Prostate gland (tissue), 2 donors: ENCODE results near the gene HRC. TPM values are rescaled to one million over a fixed set of nuclear protein-coding genes. Genes with fewer than 3 reads are reported as not detected.
"Not testable (repeated sequence)": the region's sequence is repeated elsewhere in the genome, so short reads cannot be mapped to it uniquely, and the experiment has no call there.

Source experiments
- DNase-seq: peaks from one replicate; pipeline ENCODE4 v3.0.0-alpha.2; 2019; ENCODE audit warnings: low spot score
- H3K27ac ChIP-seq, 2 donors: fragments of 200-600 bp; sonication (generic); 2 replicates each; pipeline ENCODE4 v1.5.1; 2017 to 2019
- H3K27me3 ChIP-seq: fragments of 200-600 bp; sonication (generic); replicated peaks from 2 replicates; pipeline ENCODE4 v1.5.1; 2019; ENCODE audit not compliant: insufficient read depth
- H3K36me3 ChIP-seq, 2 donors: fragments of 200-600 bp; sonication (generic); 1 replicate in 1 of 2; 2 replicates in 1 of 2; pipeline versions ENCODE4 v1.5.1 to v1.8.1; 2017 to 2019
- H3K4me1 ChIP-seq: fragments of 200-600 bp; sonication (generic); replicated peaks from 2 replicates; pipeline ENCODE4 v1.5.1; 2019
- H3K4me3 ChIP-seq, 2 donors: fragments of 200-600 bp; sonication (generic); 2 replicates each; pipeline ENCODE4 v1.5.1; 2017 to 2019
- H3K9me3 ChIP-seq: fragments of 200-600 bp; sonication (generic); 2 replicates; pipeline ENCODE4 v1.5.1; 2017
- CTCF ChIP-seq, 4 experiments: fragments of 200-600 bp in 2 of 4; fragments of 450-650 bp in 2 of 4; sonication (generic) in 2 of 4; IDR thresholded peaks; 1 replicate in 3 of 4; 2 replicates in 1 of 4; pipeline ENCODE4 v1.5.1; 2016 to 2019; ENCODE audit warnings: antibody characterized with exemption in 4 of 4, mild to moderate bottlenecking in 2 of 4, moderate library complexity in 2 of 4
- POLR2A ChIP-seq: fragments of 450-650 bp; IDR thresholded peaks from one replicate; pipeline ENCODE4 v1.6.1; 2016; ENCODE audit warnings: antibody characterized with exemption, mild to moderate bottlenecking
- POLR2AphosphoS5 ChIP-seq: sonication (generic); formaldehyde crosslinking; IDR thresholded peaks from one replicate; pipeline ENCODE4 v1.6.1; 2017; ENCODE audit warnings: antibody characterized with exemption
- WGBS: methylation state at CpG from one replicate; pipeline ENCODE4 v1.1.5; 2018; 5-methylcytosine and 5-hydroxymethylcytosine counted together
- intact Hi-C: fragments of 100-400 bp; cut with DNase I; formaldehyde crosslinking; loops from one replicate; pipeline ENCODE4 v1.14.2; 2022
- total RNA-seq, 2 donors: library from RNA; depleted of rRNA; stranded (reverse); fragments of >200 nt; gene quantifications; one replicate each; pipeline ENCODE4 v1.1.0, GENCODE V29; 2016

Gene HRC
- total RNA-seq, 2 donors from 2014 or later, result 3.8 to 6.7 TPM

- WGBS, result under 1% methylated on average over 64 of the region's 75 CpGs
- Histone ChIP-seq H3K36me3 (no peaks in the 10 kb centered on the region), H3K9me3 (no peaks in the 10 kb centered on the region), H3K4me1 (peaks cover 13% of the 10 kb centered on the region), H3K27ac (peak overlapping the region; percentile 90 to 97), H3K27me3 (no peaks in the 10 kb centered on the region), H3K4me3 (peak overlapping the region; percentile 73 to 77)
- TF ChIP-seq POLR2A (peak; percentile 49), CTCF (IDR thresholded peaks at IDR 0.05) (peak in 1 of 4 experiments; percentile 5), POLR2AphosphoS5 (peak; percentile 79)
- intact Hi-C loops, result loop anchor here (5.0 kb wide), 1 partner anchor 33 kb away; the partner anchor contains the start of genes C19orf73 and PPFIA3
- peak; percentile 87 for DNase-seq
Observed at GRCh38 chr19:49150106-49150943, 4.9 kb downstream of the HRC start.

- H3K9me3 ChIP-seq, result no peaks in the 10 kb centered on the region
- peak; percentile 43 for DNase-seq
- intact Hi-C loops, result loop anchor here (5.0 kb wide), 3 partner anchors 32 to 52 kb away; partner anchors contain the start of genes C19orf73 and PPFIA3
- WGBS, result 0% methylated on average over 23 of the region's 23 CpGs
- H3K36me3 ChIP-seq, result no peaks in the 10 kb centered on the region
- no peak for TF ChIP-seq POLR2A
- peak overlapping the region; percentile 90 to 97 for H3K27ac ChIP-seq
- H3K27me3 ChIP-seq, result no peaks in the 10 kb centered on the region
- H3K4me3 ChIP-seq, result peak overlapping the region; percentile 73 to 77
- peaks cover 13% of the 10 kb centered on the region for H3K4me1 ChIP-seq
Observed at GRCh38 chr19:49149652-49150105, 5.5 kb downstream of the HRC start.

GRCh38 chr19:49148784-49149651 is 6.2 kb downstream of the HRC start:
- DNase-seq, result peak; percentile 99
- Histone ChIP-seq H3K4me1 (peaks cover 13% of the 10 kb centered on the region), H3K9me3 (no peaks in the 10 kb centered on the region), H3K27me3 (no peaks in the 10 kb centered on the region), H3K4me3 (peak overlapping the region; percentile 73 to 77), H3K27ac (peak overlapping the region; percentile 90 to 97), H3K36me3 (no peaks in the 10 kb centered on the region)
- intact Hi-C loops, result loop anchor here (5.0 kb wide), 2 partner anchors 48 to 52 kb away; no protein-coding TSS in a partner anchor
- WGBS, result 1% methylated on average over 49 of the region's 49 CpGs
- TF ChIP-seq POLR2AphosphoS5 (peak; percentile 96), POLR2A (peak; percentile 96), CTCF (IDR thresholded peaks at IDR 0.05) (peak in 1 of 4 experiments; percentile 29)

- H3K4me1 ChIP-seq, result peaks cover 13% of the 10 kb centered on the region
- H3K36me3 ChIP-seq, result no peaks in the 10 kb centered on the region
- H3K9me3 ChIP-seq, result no peaks in the 10 kb centered on the region
- WGBS, result 71% methylated on average over 11 of the region's 11 CpGs
- H3K27me3 ChIP-seq, result no peaks in the 10 kb centered on the region
- no peak for DNase-seq
- intact Hi-C loops, result loop anchor here (5.0 kb wide), 2 partner anchors 49 to 51 kb away; no protein-coding TSS in a partner anchor
- peak overlapping the region; percentile 73 to 77 for H3K4me3 ChIP-seq
- H3K27ac ChIP-seq, result peak overlapping the region; percentile 90 to 97
- TF ChIP-seq POLR2A, result no peak
- TF ChIP-seq CTCF (IDR thresholded peaks at IDR 0.05), result no peak
- no peak for TF ChIP-seq POLR2AphosphoS5
Observed at GRCh38 chr19:49148044-49148682, 7.0 kb downstream of the HRC start.

GRCh38 chr19:49146408-49146770 is 8.8 kb downstream of the HRC start:
- not testable (repeated sequence) for H3K27me3 ChIP-seq, H3K9me3 ChIP-seq, H3K4me3 ChIP-seq, H3K36me3 ChIP-seq, DNase-seq
- intact Hi-C loops, result loop anchor here (5.0 kb wide), 2 partner anchors 49 to 51 kb away; no protein-coding TSS in a partner anchor
- Histone ChIP-seq H3K27ac (peak overlapping the region; percentile 26 to 33), H3K4me1 (peaks cover 13% of the 10 kb centered on the region)
- 28% methylated on average over 7 of the region's 7 CpGs for WGBS
